ENCODE measurements around the gene LHX3. TPM values are rescaled to one million over a fixed set of nuclear protein-coding genes. Genes with fewer than 3 reads are reported as not detected.

The LHX3 gene
- total and polyA plus RNA-seq, 2 donors from 2014 or later = not detected

GRCh38 chr9:136159851-136160250 is 45.1 kb downstream of the LHX3 start:
- H3K4me3 ChIP-seq (ENCODE audit: low read length in 3 of 3) = no peak overlapping the region
- H3K36me3 ChIP-seq (ENCODE audit: control insufficient read depth in 2 of 3, insufficient read depth in 3 of 3, low read length in 3 of 3) = no peaks in the 10 kb centered on the region
- no peak overlapping the region for H3K27ac ChIP-seq (ENCODE audit: low read depth in 2 of 2, low read length in 2 of 2)
- H3K9me3 ChIP-seq (ENCODE audit: control insufficient read depth in 2 of 3, insufficient read depth in 1 of 3, low read length in 3 of 3) = peaks cover 0 to 4% (median 0%) of the 10 kb centered on the region in 3 donors
- no peak for TF ChIP-seq CTCF (IDR thresholded peaks at IDR 0.05; ENCODE audit: borderline replicate concordance, extremely low read depth, insufficient read depth)
- no peak for FAIRE-seq
- DNase-seq = peak in 1 of 5 donors; percentile 50
- H3K27me3 ChIP-seq (ENCODE audit: control insufficient read depth, insufficient read depth, low read length) = peaks cover 5% of the 10 kb centered on the region
- intact Hi-C loops (cut with DNase I) = no loop called here
- no peak overlapping the region for H3K9ac ChIP-seq (ENCODE audit: low read length in 3 of 3)
- H3K4me1 ChIP-seq (ENCODE audit: control insufficient read depth in 2 of 3, insufficient read depth in 2 of 3, low read depth in 1 of 3, low read length in 3 of 3) = no peaks in the 10 kb centered on the region

GRCh38 chr9:136157477-136158265 is 47.3 kb downstream of the LHX3 start:
- peaks cover 5% of the 10 kb centered on the region for H3K27me3 ChIP-seq (ENCODE audit: control insufficient read depth, insufficient read depth, low read length)
- no peaks in the 10 kb centered on the region for H3K4me1 ChIP-seq (ENCODE audit: control insufficient read depth in 2 of 3, insufficient read depth in 2 of 3, low read depth in 1 of 3, low read length in 3 of 3)
- FAIRE-seq (no peak), DNase-seq (no peak)
- intact Hi-C loops (cut with DNase I) = no loop called here
- no peak overlapping the region for H3K27ac ChIP-seq (ENCODE audit: low read depth in 2 of 2, low read length in 2 of 2)
- H3K4me3 ChIP-seq (ENCODE audit: low read length in 3 of 3) = no peak overlapping the region
- H3K36me3 ChIP-seq (ENCODE audit: control insufficient read depth in 2 of 3, insufficient read depth in 3 of 3, low read length in 3 of 3) = no peaks in the 10 kb centered on the region
- H3K9me3 ChIP-seq (ENCODE audit: control insufficient read depth in 2 of 3, insufficient read depth in 1 of 3, low read length in 3 of 3) = no peaks in the 10 kb centered on the region
- H3K9ac ChIP-seq (ENCODE audit: low read length in 3 of 3) = no peak overlapping the region
- TF ChIP-seq CTCF (IDR thresholded peaks at IDR 0.05; ENCODE audit: borderline replicate concordance, extremely low read depth, insufficient read depth) = no peak

- H3K4me3 ChIP-seq (ENCODE audit: low read length in 3 of 3) = no peak overlapping the region
- intact Hi-C loops (cut with DNase I) = no loop called here
- no peaks in the 10 kb centered on the region for H3K9me3 ChIP-seq (ENCODE audit: control insufficient read depth in 2 of 3, insufficient read depth in 1 of 3, low read length in 3 of 3)
- H3K9ac ChIP-seq (ENCODE audit: low read length in 3 of 3) = no peak overlapping the region
- TF ChIP-seq CTCF (IDR thresholded peaks at IDR 0.05; ENCODE audit: borderline replicate concordance, extremely low read depth, insufficient read depth) = no peak
- no peaks in the 10 kb centered on the region for H3K36me3 ChIP-seq (ENCODE audit: control insufficient read depth in 2 of 3, insufficient read depth in 3 of 3, low read length in 3 of 3)
- DNase-seq (peak; percentile 61 to 84 (median 78)), FAIRE-seq (no peak)
- H3K4me1 ChIP-seq (ENCODE audit: control insufficient read depth in 2 of 3, insufficient read depth in 2 of 3, low read depth in 1 of 3, low read length in 3 of 3) = no peaks in the 10 kb centered on the region
- H3K27ac ChIP-seq (ENCODE audit: low read depth in 2 of 2, low read length in 2 of 2) = no peak overlapping the region
- peaks cover 5% of the 10 kb centered on the region for H3K27me3 ChIP-seq (ENCODE audit: control insufficient read depth, insufficient read depth, low read length)
These were observed 48.5 kb downstream of the LHX3 start for GRCh38 chr9:136156209-136157120.
